ENCODE results near the gene ROBO1.

DNA sequence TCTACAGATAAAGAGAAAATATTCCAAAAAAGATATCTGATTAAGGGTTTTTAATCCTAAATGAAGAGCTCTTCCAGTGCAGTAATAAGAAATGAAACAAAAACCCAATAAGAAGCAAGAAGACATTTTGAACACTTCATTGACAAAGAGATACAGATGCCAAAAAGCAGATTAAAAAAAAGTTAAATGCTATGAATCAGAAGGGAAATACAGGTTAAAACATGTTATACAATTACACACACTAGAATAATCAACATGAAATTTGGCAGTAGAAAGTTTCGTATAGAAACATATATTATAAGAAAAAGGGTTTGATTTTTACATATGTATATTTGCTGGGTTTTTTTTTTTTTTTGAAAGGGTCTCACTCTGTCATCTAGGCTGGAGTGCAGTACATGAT lies 135.0 kb downstream of the ROBO1 start:
- TF ChIP-seq, protein P1, sequence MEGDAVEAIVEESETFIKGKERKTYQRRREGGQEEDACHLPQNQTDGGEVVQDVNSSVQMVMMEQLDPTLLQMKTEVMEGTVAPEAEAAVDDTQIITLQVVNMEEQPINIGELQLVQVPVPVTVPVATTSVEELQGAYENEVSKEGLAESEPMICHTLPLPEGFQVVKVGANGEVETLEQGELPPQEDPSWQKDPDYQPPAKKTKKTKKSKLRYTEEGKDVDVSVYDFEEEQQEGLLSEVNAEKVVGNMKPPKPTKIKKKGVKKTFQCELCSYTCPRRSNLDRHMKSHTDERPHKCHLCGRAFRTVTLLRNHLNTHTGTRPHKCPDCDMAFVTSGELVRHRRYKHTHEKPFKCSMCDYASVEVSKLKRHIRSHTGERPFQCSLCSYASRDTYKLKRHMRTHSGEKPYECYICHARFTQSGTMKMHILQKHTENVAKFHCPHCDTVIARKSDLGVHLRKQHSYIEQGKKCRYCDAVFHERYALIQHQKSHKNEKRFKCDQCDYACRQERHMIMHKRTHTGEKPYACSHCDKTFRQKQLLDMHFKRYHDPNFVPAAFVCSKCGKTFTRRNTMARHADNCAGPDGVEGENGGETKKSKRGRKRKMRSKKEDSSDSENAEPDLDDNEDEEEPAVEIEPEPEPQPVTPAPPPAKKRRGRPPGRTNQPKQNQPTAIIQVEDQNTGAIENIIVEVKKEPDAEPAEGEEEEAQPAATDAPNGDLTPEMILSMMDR (IDR thresholded peaks at IDR 0.05; ENCODE audit: low read depth, low read length, missing input control): no peak
- TF ChIP-seq FOXA1 (IDR thresholded peaks at IDR 0.05): no peak
- no peak for TF ChIP-seq YY1 (IDR thresholded peaks at IDR 0.05)
